ENCODE data around the gene CRB2.

Gene CRB2

DNA sequence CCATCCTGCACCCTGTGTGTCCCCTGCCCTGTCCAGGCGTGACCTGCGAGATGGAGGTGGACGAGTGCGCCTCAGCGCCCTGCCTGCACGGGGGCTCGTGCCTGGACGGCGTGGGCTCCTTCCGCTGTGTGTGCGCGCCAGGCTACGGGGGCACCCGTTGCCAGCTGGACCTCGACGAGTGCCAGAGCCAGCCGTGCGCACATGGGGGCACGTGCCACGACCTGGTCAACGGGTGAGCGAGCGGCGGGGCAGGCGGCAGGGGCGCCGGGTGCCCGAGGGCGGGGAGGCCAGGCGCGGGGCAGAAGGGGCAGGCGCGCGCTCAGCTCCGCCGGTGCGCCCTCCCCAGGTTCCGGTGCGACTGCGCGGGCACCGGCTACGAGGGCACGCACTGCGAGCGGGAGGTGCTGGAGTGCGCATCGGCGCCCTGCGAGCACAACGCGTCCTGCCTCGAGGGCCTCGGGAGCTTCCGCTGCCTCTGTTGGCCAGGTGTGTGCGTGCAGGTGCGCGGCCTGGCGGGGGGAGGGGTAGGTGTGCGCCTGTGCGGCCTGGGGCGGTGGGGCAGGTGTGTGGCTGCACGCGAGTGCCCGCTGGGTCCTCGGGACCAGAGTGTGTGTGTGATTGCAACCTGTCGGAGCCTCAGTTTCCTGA is 10.0 kb downstream of the CRB2 start:
- no peak for DNase-seq

DNA sequence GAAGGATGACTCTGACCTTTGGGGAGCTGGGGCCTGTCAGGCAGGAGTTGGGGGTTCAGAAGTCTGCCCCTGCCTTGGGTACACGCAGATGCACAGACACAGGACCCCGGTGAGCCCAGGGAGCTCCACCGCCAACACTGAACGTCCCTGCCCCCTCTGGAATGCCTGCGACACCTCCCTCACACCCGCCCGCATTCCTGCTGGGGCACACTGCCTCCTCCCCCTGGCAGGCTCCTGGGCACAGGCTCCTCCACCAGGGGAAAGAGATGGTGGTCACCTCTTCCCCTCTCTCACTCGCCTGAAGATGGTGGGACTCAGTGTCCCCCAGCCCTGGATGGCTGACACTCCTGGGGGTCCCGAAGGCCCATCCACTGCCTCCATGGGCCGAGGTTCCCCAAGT is 12.0 kb downstream of the CRB2 start:
- DNase-seq, result no peak

DNA sequence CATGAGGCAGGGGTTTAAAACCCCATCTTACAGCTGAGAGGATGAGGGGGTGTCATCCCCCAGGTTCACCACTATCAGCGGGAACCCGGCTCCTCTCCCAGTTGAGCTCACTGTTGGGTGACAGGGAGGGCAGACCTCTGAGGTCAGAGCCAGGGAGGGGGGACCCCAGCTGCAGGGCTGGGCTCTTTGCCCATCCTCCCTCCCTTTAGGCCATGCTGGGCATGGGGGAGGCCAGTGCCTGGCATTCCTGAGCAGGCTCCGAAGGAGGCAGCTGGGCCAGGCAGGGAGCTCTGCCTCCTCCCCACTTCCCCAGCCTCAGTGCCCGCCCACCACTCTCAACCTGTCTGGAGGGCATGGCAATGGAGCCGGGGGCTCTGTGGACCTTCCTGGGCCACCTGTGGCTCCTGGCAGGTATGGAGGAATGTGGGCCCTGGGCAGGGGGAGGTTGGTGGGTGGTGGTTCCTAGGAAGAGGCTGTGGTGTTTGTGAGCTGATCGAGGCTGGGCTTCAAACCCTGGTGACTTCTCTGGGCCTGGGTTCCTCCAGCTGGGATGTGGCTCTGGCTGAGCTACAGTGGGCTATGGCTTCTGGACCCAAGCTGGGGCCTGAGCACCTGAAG is 12.6 kb downstream of the CRB2 start:
- DNase-seq, result no peak

- DNase-seq, result no peak
Measured at GRCh38 chr9:123369296-123369695, 13.3 kb downstream of the CRB2 start.

DNA sequence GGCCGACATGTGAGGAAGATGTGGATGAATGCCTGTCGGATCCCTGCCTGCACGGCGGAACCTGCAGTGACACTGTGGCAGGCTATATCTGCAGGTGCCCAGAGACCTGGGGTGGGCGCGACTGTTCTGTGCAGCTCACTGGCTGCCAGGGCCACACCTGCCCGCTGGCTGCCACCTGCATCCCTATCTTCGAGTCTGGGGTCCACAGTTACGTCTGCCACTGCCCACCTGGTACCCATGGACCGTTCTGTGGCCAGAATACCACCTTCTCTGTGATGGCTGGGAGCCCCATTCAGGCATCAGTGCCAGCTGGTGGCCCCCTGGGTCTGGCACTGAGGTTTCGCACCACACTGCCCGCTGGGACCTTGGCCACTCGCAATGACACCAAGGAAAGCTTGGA is 14.1 kb downstream of the CRB2 start:
- DNase-seq, result no peak

- DNase-seq, result no peak
Measured at GRCh38 chr9:123370526-123371227, 14.7 kb downstream of the CRB2 start.

GRCh38 chr9:123371228-123371584 is 15.2 kb downstream of the CRB2 start:
- no peak for DNase-seq

DNA sequence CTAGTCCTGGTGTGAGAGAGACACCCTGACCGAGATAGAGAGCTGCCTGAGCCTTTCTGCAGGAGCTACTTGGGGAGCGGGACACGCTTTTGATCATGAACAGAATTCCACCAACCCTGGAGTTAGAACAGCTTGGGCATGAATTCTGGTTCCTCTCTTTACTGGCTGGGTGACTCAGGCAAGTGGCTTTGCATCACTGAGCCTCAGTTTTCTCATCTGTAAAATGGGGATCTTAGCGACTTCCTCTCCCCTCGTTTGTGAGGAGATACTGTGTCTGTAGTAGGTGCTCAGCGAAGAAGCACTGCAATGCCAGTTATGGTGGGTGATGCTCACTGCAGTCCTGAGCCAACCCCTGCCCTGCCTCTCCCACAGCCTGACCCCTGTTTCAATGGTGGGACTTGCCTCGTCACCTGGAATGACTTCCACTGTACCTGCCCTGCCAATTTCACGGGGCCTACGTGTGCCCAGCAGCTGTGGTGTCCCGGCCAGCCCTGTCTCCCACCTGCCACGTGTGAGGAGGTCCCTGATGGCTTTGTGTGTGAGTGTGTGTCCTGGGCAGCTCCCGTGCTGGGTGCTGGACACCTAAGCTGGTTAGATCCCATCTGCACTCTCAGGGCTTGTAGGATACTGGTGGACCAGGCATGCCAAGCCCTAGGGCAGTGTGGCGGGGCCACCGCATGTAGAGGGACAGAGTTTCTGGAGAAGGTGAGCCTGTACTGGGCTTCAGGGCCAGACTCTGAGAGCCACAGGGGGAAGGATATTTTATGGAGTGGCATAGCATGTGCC is 16.0 kb downstream of the CRB2 start:
- DNase-seq, result no peak

DNA sequence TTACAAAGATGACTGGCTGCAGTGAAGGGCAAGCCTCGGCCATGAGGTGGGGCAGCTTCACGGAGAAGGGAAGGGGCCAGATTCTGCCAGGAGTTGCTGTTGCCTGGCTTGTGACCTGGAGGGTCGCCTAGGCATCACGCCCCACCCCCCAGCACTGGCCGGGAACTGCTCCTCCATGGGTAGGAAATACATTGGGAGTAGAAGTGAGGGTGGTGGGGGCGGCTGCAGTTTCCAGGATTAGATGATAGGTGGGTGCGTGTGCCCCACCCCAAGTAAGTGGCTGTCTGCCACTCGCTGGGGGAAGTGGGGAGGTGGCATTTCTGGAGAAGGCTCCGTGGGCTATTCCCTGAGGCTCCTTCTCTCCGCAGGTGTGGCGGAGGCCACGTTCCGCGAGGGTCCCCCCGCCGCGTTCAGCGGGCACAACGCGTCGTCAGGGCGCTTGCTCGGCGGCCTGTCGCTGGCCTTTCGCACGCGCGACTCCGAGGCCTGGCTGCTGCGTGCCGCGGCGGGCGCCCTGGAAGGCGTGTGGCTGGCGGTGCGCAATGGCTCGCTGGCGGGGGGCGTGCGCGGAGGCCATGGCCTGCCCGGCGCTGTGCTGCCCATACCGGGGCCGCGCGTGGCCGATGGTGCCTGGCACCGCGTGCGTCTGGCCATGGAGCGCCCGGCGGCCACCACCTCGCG is 16.9 kb downstream of the CRB2 start:
- DNase-seq, result no peak

DNA sequence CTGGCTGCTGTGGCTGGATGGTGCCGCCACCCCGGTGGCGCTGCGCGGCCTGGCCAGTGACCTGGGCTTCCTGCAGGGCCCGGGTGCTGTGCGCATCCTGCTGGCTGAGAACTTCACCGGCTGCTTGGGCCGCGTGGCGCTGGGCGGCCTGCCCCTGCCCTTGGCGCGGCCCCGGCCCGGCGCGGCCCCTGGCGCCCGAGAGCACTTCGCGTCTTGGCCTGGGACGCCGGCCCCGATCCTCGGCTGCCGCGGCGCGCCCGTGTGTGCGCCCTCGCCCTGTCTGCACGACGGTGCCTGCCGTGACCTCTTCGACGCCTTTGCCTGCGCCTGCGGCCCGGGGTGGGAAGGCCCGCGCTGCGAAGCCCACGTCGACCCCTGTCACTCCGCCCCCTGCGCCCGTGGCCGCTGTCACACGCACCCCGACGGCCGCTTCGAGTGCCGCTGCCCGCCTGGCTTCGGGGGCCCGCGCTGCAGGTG is 17.5 kb downstream of the CRB2 start:
- DNase-seq, result no peak

- DNase-seq, result no peak
Measured at GRCh38 chr9:123373946-123374345, 17.9 kb downstream of the CRB2 start.

GRCh38 chr9:123375469-123376132 is 19.6 kb downstream of the CRB2 start:
- DNase-seq, result no peak

GRCh38 chr9:123376218-123377071 is 20.4 kb downstream of the CRB2 start:
- no peak for DNase-seq

DNA sequence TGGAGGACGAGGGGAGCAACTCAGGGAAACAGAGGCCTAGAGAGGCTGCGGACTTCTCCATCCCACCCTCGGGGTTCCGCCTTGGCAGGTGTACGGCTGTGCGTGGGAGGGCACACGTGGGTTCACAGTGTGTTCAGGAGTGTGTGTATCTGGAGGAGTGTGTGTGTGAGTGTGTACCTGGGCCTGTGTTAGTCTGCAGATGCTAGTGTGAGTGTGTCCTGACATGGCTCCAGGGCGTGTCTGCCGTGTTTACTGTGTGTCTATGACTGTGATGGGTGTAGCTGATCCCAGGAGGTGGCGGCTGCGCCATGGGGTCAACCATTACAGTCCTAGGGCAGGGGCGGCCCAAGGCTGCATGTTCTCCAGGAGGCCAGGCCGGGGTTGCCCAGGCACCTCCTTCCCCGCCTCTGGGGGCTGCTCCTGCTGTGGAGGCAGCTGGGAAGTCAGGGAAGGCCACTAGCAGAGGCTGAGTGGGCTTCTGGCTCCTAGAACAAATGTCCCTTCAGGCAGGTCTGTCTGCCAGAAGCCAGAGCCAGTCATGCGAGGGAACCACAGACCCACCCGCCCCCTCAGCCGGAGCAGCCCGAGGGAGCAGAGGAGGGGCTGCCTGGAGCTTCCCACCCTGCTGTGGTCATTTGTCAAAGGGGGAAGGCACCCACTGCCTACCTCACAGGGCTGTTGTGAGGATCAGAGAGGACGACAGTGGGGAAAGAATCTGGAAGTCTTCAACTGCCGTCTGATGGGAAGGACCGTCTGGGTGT is 21.4 kb downstream of the CRB2 start:
- no peak for DNase-seq

DNA sequence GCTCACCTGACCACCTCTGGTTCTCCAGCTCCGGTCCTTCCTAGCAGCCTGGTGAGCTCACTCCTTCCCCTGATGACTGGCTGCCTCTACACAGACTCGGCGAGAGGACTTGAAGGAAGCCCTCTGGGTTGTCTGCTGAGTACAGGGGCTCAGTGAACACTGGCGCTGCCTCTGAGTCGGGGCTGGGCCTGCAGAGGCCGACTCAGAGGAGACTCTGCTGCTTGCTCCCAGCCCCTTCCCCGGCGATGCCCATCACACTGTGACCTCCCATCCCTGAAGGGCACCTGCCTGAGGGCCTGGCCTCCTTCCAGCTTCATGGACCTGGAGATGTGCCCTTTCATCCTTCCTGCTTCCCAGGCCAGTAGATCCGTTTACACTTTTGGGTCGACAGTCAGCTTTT is 22.0 kb downstream of the CRB2 start:
- DNase-seq, result no peak

DNA sequence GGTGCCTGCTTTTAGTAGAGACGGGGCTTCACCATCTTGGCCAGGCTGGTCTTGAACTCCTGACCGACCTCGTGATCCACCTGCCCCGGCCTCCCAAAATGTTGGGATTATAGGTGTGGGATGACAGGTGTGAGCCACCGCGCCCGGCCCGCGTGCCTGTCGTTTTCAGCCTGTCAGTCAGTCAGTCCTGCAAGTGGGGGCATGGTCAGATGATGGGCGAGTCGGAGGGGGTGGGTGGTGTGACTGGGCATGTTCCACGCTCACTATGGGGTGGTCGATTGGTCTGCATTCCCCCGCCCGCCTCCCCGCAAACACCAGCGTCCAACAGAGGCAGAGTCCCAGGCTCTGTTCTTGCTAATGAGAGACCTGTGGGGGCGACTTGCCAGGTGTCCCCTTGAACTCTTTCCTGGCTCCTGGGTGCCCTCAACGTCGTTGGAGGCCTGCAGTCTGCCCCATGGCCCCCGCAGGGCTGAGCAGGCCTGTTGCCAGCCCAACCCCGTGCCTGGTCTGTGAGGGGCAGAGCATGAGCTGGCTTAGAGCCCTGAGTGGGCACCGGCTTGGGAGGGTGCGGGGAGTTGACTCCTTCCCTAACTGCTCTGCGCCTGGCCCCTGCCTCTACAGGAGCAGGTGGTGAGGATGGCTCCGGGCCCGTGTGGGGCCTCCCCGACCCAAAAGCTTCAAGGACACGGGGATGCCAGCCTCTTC is 23.1 kb downstream of the CRB2 start:
- no peak for DNase-seq

GRCh38 chr9:123380852-123381705 is 25.1 kb downstream of the CRB2 start:
- no peak for DNase-seq

GRCh38 chr9:123382653-123383511 is 26.9 kb downstream of the CRB2 start:
- DNase-seq, result no peak
